ENCODE measurements around the gene NUCB1. TPM values are rescaled to one million over a fixed set of nuclear protein-coding genes. Genes with fewer than 3 reads are reported as not detected.
"Not testable (repeated sequence)": the region's sequence is repeated elsewhere in the genome, so short reads cannot be mapped to it uniquely, and the experiment has no call there.

Gene NUCB1
- total RNA-seq, 1 experiment from 2014 or later = 162 TPM

- intact Hi-C loops (cut with micrococcal nuclease; ENCODE audit: unreplicated experiment) = no loop called here
- Mint-ChIP-seq H3K27ac (ENCODE audit: unreplicated experiment) (peak overlapping the region; percentile 100), H3K4me1 (ENCODE audit: low read depth, unreplicated experiment) (peaks cover 43% of the 10 kb centered on the region), H3K27me3 (ENCODE audit: unreplicated experiment) (peaks cover 8% of the 10 kb centered on the region), H3K9me3 (ENCODE audit: low read depth, unreplicated experiment) (no peaks in the 10 kb centered on the region), H3K4me3 (ENCODE audit: low read depth, unreplicated experiment) (peak overlapping the region; percentile 95), H3K36me3 (ENCODE audit: insufficient read depth, unreplicated experiment) (peaks cover 70% of the 10 kb centered on the region)
- peak; percentile 91 for DNase-seq
- no TSS peak for BruUV-seq (replicated peaks)
- CTCF ChIA-PET = interaction anchor here (0.6 to 1.4 kb wide), 2 partner anchors 98 to 262 kb away, joined by 3 to 4 read pairs; no protein-coding TSS in a partner anchor
- no peak for TF ChIP-seq CTCF (IDR thresholded peaks at IDR 0.05; ENCODE audit: unreplicated experiment)
Observed at GRCh38 chr19:48872884-48873475, 27.1 kb upstream of the NUCB1 start.

- DNase-seq = no peak
- Mint-ChIP-seq H3K4me1 (ENCODE audit: low read depth, unreplicated experiment) (peaks cover 36% of the 10 kb centered on the region), H3K4me3 (ENCODE audit: low read depth, unreplicated experiment) (peak overlapping the region; percentile 95), H3K27me3 (ENCODE audit: unreplicated experiment) (peaks cover 8% of the 10 kb centered on the region), H3K27ac (ENCODE audit: unreplicated experiment) (peak overlapping the region; percentile 100), H3K9me3 (ENCODE audit: low read depth, unreplicated experiment) (no peaks in the 10 kb centered on the region), H3K36me3 (ENCODE audit: insufficient read depth, unreplicated experiment) (peaks cover 72% of the 10 kb centered on the region)
- no peak for TF ChIP-seq CTCF (IDR thresholded peaks at IDR 0.05; ENCODE audit: unreplicated experiment)
- no TSS peak for BruUV-seq (replicated peaks)
- intact Hi-C loops (cut with micrococcal nuclease; ENCODE audit: unreplicated experiment) = loop anchor here (2.0 kb wide), 1 partner anchor 91 kb away; the partner anchor contains the start of gene FTL
- CTCF ChIA-PET = interaction anchor here (0.6 to 2.2 kb wide), 3 partner anchors 26 to 263 kb away, joined by 3 to 10 read pairs (median 7); partner anchors contain the start of gene NUCB1
Observed at GRCh38 chr19:48873476-48874302, 26.4 kb upstream of the NUCB1 start.

GRCh38 chr19:48874303-48875135, 25.6 kb upstream of the NUCB1 start:
- BruUV-seq (replicated peaks) = TSS peak; percentile 13
- H3K36me3 Mint-ChIP-seq (ENCODE audit: insufficient read depth, unreplicated experiment) = peaks cover 80% of the 10 kb centered on the region

DNA sequence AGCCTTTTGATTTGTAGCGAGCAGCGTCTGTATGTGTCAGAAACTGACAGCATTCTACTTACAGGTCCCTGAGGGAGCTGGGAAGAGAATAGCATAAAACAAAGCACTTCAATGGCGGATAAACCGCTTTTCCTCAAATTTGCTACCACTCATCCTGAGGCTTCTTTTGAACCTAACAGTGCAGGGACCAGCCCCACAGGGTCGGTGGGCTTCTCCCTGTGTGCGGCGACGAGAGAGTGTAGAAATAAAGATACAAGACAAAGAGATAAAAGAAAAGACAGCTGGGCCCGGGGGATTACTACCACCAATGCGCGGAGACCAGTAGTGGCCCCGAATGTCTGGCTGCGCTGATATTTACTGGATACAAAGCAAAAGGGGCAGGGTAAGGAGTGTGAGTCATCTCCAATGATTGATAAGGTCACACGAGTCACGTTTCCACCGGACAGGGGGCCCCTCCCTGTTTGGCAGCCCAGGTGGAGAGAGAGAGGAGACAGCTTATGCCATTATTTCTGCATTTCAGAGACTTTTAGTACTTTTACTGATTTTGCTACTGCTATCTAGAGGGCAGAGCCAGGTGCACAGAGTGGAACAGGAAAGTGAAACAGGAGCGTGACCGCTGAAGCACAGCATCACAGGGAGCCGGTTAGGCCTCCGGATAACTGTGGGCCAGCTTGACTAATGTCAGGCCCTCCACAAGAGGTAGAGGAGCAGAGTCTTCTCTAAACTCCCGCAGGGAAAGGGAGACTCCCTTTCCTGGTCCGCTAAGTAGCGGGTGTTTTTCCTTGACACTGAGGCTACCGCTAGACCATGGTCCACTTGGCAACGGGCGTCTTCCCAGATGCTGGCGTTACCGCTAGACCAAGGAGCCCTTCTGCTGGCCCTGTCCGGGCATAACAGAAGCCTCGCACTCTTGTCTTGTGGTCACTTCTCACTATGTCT, 23.8 kb upstream of the NUCB1 start:
- H3K4me1 Mint-ChIP-seq (ENCODE audit: low read depth, unreplicated experiment) = peaks cover 33% of the 10 kb centered on the region
- TSS peak; percentile 92 for BruUV-seq (replicated peaks)
- H3K27ac Mint-ChIP-seq (ENCODE audit: unreplicated experiment) = peak overlapping the region; percentile 100
- H3K9me3 Mint-ChIP-seq (ENCODE audit: low read depth, unreplicated experiment); H3K27me3 Mint-ChIP-seq (ENCODE audit: unreplicated experiment); intact Hi-C loops (cut with micrococcal nuclease; ENCODE audit: unreplicated experiment): not testable (repeated sequence)
- H3K4me3 Mint-ChIP-seq (ENCODE audit: low read depth, unreplicated experiment) = peak overlapping the region; percentile 95
- DNase-seq = peak; percentile 75
- peaks cover 91% of the 10 kb centered on the region for H3K36me3 Mint-ChIP-seq (ENCODE audit: insufficient read depth, unreplicated experiment)
- CTCF ChIA-PET = interaction anchor here (0.6 to 2.2 kb wide), 3 partner anchors 24 to 616 kb away, joined by 3 to 7 read pairs (median 4); partner anchors contain the start of gene NUCB1

More at GRCh38 chr19:48874303-48875135, 25.6 kb upstream of the NUCB1 start:
- no peaks in the 10 kb centered on the region for H3K9me3 Mint-ChIP-seq (ENCODE audit: low read depth, unreplicated experiment)
- no peak for TF ChIP-seq CTCF (IDR thresholded peaks at IDR 0.05; ENCODE audit: unreplicated experiment)
- peaks cover 8% of the 10 kb centered on the region for H3K27me3 Mint-ChIP-seq (ENCODE audit: unreplicated experiment)
- H3K4me1 Mint-ChIP-seq (ENCODE audit: low read depth, unreplicated experiment) = peaks cover 33% of the 10 kb centered on the region
- CTCF ChIA-PET = interaction anchor here (0.9 to 2.2 kb wide), 3 partner anchors 25 to 96 kb away, joined by 3 to 10 read pairs (median 7); partner anchors contain the start of gene NUCB1
- intact Hi-C loops (cut with micrococcal nuclease; ENCODE audit: unreplicated experiment) = loop anchor here (2.0 kb wide), 1 partner anchor 90 kb away; the partner anchor contains the start of gene FTL
- DNase-seq = no peak
- H3K27ac Mint-ChIP-seq (ENCODE audit: unreplicated experiment) = peak overlapping the region; percentile 100
- H3K4me3 Mint-ChIP-seq (ENCODE audit: low read depth, unreplicated experiment) = peak overlapping the region; percentile 95

All from Calu3 (cell line).